ENCODE data around the gene TSPAN16.

TSPAN16 gene

GRCh38 chr19:11364296-11364904 lies 68.4 kb downstream of the TSPAN16 start (continued):
- no peak for TF ChIP-seq TSHZ2 (CRISPR knock-in tag; IDR thresholded peaks at IDR 0.05)

GRCh38 chr19:11364935-11365334 lies 69.0 kb downstream of the TSPAN16 start:
- ATAC-seq: no peak

More at GRCh38 chr19:11364935-11365334, 69.0 kb downstream of the TSPAN16 start:
- TF ChIP-seq CREB5 (CRISPR knock-in tag; IDR thresholded peaks at IDR 0.05; ENCODE audit: low read depth) (no peak), TCF4 (CRISPR knock-in tag; IDR thresholded peaks at IDR 0.05; ENCODE audit: borderline replicate concordance) (no peak), RARB (CRISPR knock-in tag; IDR thresholded peaks at IDR 0.05) (no peak), ZNF565 (CRISPR knock-in tag; conservative IDR thresholded peaks at IDR 0.05; ENCODE audit: low read depth) (no peak), PATZ1 (CRISPR knock-in tag; IDR thresholded peaks at IDR 0.05; ENCODE audit: borderline replicate concordance) (no peak), ZC3H10 (CRISPR knock-in tag; IDR thresholded peaks at IDR 0.05) (no peak), GLIS3 (CRISPR knock-in tag; IDR thresholded peaks at IDR 0.05) (no peak), ARNTL (CRISPR knock-in tag; IDR thresholded peaks at IDR 0.05; ENCODE audit: borderline replicate concordance, low read depth) (no peak), ISL1 (CRISPR knock-in tag; IDR thresholded peaks at IDR 0.05) (no peak), PPARA (CRISPR knock-in tag; IDR thresholded peaks at IDR 0.05; ENCODE audit: borderline replicate concordance) (no peak), ZNF70 (CRISPR knock-in tag; IDR thresholded peaks at IDR 0.05) (no peak), BACH2 (CRISPR knock-in tag; IDR thresholded peaks at IDR 0.05; ENCODE audit: borderline replicate concordance) (no peak), ESRRG (CRISPR knock-in tag; IDR thresholded peaks at IDR 0.05) (no peak), POU6F1 (CRISPR knock-in tag; IDR thresholded peaks at IDR 0.05; ENCODE audit: borderline replicate concordance, low read depth) (no peak), TOX (CRISPR knock-in tag; IDR thresholded peaks at IDR 0.05; ENCODE audit: borderline replicate concordance) (no peak), SNAI2 (CRISPR knock-in tag; IDR thresholded peaks at IDR 0.05) (no peak), ZNF8 (CRISPR knock-in tag; IDR thresholded peaks at IDR 0.05) (no peak), TSHZ2 (CRISPR knock-in tag; IDR thresholded peaks at IDR 0.05) (no peak)
